Kidney tubule cell (primary cell): Measurements from ENCODE around the gene DUXB.

ENCODE experiments used
- DNase-seq: peaks from one replicate; pipeline ENCODE4 v3.0.0-alpha.2; 2018; ENCODE audit warnings: low spot score

Gene DUXB

GRCh38 chr16:75701361-75701760 is at the start of gene DUXB:
Gene DUXB (minus strand): TSS chr16:75701461. CDS start chr16:75701418, 43 bp downstream.
- no peak for DNase-seq

- peak; percentile 41 for DNase-seq
Observed at GRCh38 chr16:75750528-75750927, 49.3 kb upstream of the DUXB start.

GRCh38 chr16:75746359-75746758 is 45.1 kb upstream of the DUXB start:
- DNase-seq: no peak

- no peak for DNase-seq
Observed at GRCh38 chr16:75745823-75746222, 44.6 kb upstream of the DUXB start.

GRCh38 chr16:75745242-75745641 is 44.0 kb upstream of the DUXB start:
- DNase-seq: no peak

- no peak for DNase-seq
Observed at GRCh38 chr16:75742424-75743047, 41.3 kb upstream of the DUXB start.

GRCh38 chr16:75733305-75734211 is 32.3 kb upstream of the DUXB start:
- DNase-seq: no peak

- no peak for DNase-seq
Observed at GRCh38 chr16:75732871-75733270, 31.6 kb upstream of the DUXB start.

- DNase-seq: no peak
Observed at GRCh38 chr16:75727221-75727620, 26.0 kb upstream of the DUXB start.

GRCh38 chr16:75726390-75726789 is 25.1 kb upstream of the DUXB start, which contains the start of gene CPHXL:
Gene CPHXL (minus strand): TSS chr16:75726490. CDS start chr16:75726442, 48 bp downstream.
- DNase-seq: no peak

GRCh38 chr16:75718452-75718851 is 17.2 kb upstream of the DUXB start:
- no peak for DNase-seq

- no peak for DNase-seq
Observed at GRCh38 chr16:75714661-75715060, 13.4 kb upstream of the DUXB start.

GRCh38 chr16:75710344-75710743 is 9.1 kb upstream of the DUXB start:
- no peak for DNase-seq

- peak; percentile 5 for DNase-seq
Observed at GRCh38 chr16:75703306-75703705, 2.0 kb upstream of the DUXB start.

- DNase-seq: no peak
Observed at GRCh38 chr16:75702242-75702641, 981 bp upstream of the DUXB start.

- no peak for DNase-seq
Observed at GRCh38 chr16:75697571-75697970, 3.7 kb downstream of the DUXB start.

- no peak for DNase-seq
Observed at GRCh38 chr16:75695708-75696107, 5.6 kb downstream of the DUXB start.

GRCh38 chr16:75687361-75687760 is 13.9 kb downstream of the DUXB start:
- no peak for DNase-seq

GRCh38 chr16:75682308-75682707 is 19.0 kb downstream of the DUXB start:
- no peak for DNase-seq

- DNase-seq: no peak
Observed at GRCh38 chr16:75679366-75679765, 21.9 kb downstream of the DUXB start.

GRCh38 chr16:75676909-75677308 is 24.4 kb downstream of the DUXB start, which contains the start of gene CPHXL2:
Gene CPHXL2 (minus strand): TSS chr16:75677009. CDS start chr16:75676999, 10 bp downstream.
- DNase-seq: no peak

- DNase-seq: no peak
Observed at GRCh38 chr16:75667503-75667902, 33.8 kb downstream of the DUXB start.

GRCh38 chr16:75660726-75661302 is 40.4 kb downstream of the DUXB start:
- no peak for DNase-seq
